DMS79 (cell line): ENCODE results near the gene ACTR3C.
"Not testable (repeated sequence)": the region's sequence is repeated elsewhere in the genome, so short reads cannot be mapped to it uniquely, and the experiment has no call there.

Experiments
- DNase-seq: peaks from one replicate; lab custom pipeline; 2025; lab: John Stamatoyannopoulos, UW

Gene ACTR3C

GRCh38 chr7:150313870-150314269 is 9.5 kb downstream of the ACTR3C start:
- DNase-seq = no peak

- no peak for DNase-seq
Measured at GRCh38 chr7:150313367-150313809, 10.0 kb downstream of the ACTR3C start.

- DNase-seq = not testable (repeated sequence)
Measured at GRCh38 chr7:150312649-150313366, 10.5 kb downstream of the ACTR3C start.

- peak; percentile 11 for DNase-seq
Measured at GRCh38 chr7:150311711-150312110, 11.6 kb downstream of the ACTR3C start.

DNA sequence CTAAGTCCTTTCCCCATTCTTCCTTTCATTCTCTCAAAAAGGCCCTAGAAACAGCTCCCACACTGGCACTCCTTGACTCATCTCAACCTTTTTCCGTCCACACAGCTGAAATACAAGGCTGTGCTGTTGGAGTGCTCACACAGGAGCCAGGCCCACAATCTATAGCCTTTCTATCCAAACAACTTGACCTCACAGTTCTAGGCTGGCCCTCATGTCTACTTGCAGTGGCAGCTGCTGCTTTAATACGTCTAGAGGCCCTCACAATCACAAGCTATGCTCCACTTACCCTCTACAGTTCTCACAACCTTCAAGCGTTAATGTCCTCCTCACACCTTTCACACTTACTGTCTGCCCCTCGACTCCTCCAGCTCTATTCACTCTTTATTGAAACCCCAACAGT is 12.2 kb downstream of the ACTR3C start:
- no peak for DNase-seq

DNA sequence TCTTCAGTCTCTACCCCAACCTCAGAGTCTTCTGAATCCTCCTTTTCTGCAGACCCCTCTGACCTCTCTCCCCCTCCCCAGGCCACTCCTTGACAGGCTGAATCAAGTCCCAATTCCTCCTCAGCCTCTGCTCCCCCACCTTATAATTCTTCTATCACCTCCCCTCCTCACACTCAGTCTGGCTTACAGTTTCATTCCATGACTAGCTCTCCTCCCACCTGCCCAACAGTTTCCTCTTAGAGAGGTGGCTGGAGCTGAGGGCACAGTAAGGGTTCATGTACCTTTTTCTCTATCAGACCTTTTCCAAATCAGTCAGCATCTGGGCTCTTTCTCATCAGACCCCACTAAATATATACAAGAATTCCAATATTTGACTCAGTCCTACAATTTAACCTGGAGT is 14.8 kb downstream of the ACTR3C start:
- DNase-seq = no peak

DNA sequence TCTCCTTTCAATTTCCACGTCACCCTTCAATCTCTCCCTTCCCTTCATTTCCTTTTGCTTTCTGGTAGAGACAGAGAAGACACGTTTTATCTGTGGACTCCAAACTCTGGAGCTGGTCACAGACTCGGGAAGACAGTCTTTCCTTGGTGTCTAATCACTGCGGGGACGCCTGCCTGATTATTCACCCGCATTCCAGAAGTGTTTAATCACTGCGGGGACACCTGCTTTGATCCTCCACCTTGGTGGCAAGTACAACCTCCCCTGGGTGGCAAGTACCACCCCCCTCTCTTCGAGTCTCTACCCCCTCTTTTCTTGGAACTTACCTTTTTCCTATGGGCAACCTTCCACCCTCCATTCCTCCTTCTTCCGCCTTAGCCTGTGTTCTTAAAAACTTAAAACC is 15.4 kb downstream of the ACTR3C start:
- DNase-seq = no peak

GRCh38 chr7:150307129-150307528 is 16.2 kb downstream of the ACTR3C start:
- DNase-seq = no peak

GRCh38 chr7:150306377-150306776 is 17.0 kb downstream of the ACTR3C start:
- DNase-seq = not testable (repeated sequence)

- not testable (repeated sequence) for DNase-seq
Measured at GRCh38 chr7:150305903-150306284, 17.5 kb downstream of the ACTR3C start.

DNA sequence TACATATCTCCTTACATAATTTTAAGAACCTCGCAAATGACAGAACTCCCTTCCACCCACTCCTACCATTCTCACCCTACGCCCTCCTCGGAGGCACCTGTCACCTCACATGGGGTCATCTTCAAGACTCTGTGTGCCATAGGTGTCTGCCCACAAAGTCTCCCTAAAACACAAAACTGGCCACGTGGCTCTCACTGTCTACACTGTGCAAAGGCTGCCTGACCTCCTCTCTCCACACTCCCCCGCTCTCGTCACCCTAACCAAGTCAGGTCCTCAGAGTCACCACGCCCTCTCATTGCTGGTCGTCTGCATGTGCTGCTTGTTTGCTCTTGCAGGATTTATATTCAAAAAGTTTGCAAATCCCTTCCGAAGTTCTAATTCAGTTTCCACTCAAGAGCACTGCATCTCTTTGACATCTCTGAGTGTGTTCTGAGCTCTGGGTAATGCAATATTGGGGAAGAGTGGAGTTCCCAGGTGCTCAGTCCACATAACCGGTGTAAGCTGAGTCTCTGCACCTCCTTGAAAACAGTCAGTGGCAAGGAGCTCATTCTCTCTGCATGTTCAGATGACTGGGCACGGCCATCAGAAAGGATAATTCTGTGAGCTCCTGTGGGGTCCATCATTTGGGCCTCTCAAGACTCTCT is 18.0 kb downstream of the ACTR3C start:
- not testable (repeated sequence) for DNase-seq

DNA sequence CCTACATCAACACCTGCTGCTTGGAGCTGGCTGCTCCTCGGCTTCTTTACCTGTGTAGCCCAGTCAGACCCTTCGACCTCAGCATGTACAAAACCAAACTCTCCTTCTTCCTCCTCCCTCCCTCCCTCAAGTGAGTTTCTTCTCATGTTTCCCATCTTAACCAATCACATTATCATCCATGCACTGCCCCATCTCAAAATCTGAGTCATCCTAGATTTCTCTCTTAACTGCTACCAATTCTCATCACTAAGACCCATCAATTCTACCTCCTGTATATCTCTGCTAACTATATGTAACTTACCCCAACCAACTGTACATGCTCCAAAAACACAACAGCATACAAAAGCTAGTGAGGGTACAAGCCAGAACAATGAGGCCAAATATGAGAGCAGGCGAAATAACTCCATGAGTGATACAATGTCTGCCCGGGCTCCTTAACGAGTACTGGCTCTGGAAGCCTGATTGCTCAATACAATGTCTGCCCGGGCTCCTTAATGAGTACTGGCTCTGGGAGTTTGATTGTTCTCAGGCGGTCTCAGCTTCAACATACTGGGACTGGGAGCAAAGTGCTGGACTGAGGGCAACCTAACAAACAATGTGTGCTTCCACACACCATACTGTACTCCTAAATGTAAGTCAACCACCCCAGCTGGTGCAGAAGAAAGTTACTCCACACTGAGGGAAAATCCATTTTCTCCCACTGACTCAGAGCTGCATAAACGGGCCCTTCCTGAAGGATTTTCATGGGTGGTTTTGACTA is 18.7 kb downstream of the ACTR3C start:
- DNase-seq = not testable (repeated sequence)

GRCh38 chr7:150302908-150303310 is 20.4 kb downstream of the ACTR3C start:
- DNase-seq = not testable (repeated sequence)

DNA sequence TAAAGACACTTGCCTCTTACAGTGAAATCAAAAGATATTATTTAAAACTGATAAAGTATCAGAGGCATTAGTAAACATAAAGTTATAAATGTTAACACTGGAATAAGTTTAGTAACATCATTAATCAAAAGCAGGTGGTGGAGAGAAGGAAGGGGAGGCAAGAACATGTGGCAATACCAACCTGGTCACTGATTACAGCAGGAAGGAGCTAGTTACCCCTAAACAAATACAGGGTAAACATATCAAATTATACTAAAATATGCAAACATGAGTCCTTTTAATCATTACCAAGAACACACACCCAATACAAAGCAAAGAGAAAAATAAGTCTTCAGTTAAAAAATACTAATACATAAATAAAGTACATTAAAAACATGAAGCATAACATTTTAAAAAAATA is 25.4 kb downstream of the ACTR3C start:
- DNase-seq = not testable (repeated sequence)

DNA sequence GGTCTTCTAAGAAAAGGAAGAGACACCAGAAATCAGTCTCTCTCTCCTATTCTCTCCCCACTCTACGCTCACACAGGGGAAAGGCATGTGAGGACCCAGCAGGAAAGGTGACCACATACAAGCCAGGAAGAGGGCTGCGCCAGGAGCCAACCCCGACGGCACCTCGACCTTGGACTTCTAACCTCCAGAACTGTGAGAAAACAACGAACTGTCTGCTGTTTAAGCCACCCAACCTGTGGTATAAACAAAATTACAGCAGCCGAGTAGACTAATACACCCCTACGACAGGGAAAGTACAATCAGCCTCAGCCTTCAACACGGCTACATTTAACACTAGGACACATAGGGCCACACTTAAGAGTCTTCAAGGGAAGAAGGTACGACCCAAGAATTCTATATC is 26.5 kb downstream of the ACTR3C start:
- not testable (repeated sequence) for DNase-seq

DNA sequence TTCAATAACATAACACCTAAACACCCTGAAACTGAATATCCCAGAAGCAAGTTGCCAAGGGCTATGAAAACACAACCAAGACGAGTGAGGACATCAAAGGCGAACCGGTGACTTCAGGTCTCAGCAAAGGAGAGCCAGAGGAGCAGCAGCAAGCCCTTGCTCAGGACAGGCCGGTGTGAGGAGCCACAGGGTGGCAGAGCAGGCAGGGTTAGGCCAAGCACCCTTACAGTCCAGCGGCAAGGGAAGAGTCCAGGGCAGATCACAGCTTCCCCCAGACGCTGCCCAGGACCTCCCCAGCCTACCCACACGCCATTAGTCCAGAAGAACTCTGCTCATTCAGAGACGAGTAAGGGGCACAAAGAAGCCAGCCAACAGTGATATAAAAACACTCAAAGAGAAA is 27.7 kb downstream of the ACTR3C start:
- DNase-seq = not testable (repeated sequence)

DNA sequence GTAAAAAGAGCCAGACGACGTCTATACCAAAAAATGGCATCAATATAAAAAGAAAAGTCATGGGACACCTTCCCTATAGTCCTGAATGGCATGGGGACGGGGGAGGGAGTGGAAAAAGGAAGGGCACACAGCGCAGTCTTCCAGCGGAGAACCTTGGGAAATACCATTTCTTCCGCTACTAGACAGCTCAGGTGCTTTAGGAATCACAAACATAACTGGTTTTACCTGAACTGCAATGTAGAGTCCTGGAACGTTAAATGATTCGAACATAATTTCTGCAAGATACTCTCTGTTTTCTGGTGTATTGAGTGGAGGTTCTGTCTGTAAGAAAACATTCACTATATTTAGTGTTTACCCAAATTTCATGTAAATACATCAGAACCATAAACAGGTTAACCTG is 28.3 kb downstream of the ACTR3C start:
- DNase-seq = not testable (repeated sequence)

DNA sequence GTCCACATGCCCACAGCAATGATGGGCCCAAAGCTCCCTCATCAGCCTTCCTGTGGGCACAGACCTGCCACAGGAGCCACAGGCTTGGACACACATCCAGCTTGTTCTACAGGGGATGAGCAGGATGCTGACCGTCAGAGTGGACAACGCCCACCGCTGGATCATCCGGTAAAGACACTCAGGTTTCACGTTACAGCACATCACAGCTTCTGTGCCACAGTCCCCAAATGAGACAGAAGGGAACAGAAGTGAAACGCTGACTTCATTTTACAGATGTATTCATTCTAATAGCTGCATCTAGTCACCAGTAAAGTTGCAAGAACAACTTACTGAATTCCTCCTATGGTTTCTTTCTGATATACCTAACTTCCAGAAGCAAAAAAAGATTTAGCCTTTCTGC is 33.0 kb downstream of the ACTR3C start:
- not testable (repeated sequence) for DNase-seq

GRCh38 chr7:150288816-150289215 is 34.5 kb downstream of the ACTR3C start:
- DNase-seq = not testable (repeated sequence)

- not testable (repeated sequence) for DNase-seq
Measured at GRCh38 chr7:150287815-150288214, 35.5 kb downstream of the ACTR3C start.

DNA sequence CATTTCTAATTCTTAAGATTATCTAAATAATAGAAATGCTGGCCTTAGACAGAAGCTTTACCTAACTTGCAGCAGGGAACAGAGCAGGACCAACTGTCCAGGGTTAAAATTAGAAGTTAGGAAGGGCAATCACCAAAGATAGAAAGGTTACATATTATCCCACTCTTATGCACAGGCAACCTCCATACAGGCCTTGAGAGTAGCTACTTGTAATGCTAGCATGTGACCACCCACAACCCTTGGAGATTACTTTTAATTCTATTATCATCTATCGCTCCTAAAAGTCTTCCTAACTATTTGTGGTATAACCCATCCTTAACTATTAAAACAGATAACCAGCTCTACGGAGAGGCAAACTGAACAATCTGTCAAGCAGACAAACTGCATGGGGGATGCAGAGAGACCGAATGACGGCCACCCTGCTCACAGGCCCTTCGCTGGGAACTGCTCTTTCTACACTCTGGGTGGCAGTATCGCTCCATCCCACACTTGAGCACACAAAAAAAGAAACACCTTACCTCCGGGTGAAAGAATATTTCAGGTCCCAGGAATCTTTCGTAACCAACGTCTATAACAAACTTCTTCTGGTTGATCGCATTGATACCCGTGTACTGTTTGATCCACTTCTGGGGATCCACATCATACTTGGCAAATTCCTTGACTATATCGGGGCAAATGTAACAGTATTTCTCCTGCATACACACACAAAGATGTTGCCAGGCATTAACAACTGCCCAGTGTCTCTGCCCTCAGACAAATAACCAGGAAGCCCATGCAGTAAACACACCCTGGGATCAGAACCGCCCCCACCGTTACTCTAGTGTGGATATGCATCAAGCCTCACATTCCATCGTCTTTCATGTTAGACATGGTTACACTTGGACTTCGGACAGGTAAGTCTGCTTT is 37.2 kb downstream of the ACTR3C start:
- DNase-seq = not testable (repeated sequence)

- not testable (repeated sequence) for DNase-seq
Measured at GRCh38 chr7:150283608-150284007, 39.7 kb downstream of the ACTR3C start.
